Measurements from ENCODE around the gene HS1BP3. TPM values are rescaled to one million over a fixed set of nuclear protein-coding genes. Genes with fewer than 3 reads are reported as not detected.

HS1BP3 gene
- total RNA-seq, 1 donor from 2014 or later = 10.0 TPM

GRCh38 chr2:20696366-20696765, 45.5 kb upstream of the HS1BP3 start:
- TF ChIP-seq, protein P1, sequence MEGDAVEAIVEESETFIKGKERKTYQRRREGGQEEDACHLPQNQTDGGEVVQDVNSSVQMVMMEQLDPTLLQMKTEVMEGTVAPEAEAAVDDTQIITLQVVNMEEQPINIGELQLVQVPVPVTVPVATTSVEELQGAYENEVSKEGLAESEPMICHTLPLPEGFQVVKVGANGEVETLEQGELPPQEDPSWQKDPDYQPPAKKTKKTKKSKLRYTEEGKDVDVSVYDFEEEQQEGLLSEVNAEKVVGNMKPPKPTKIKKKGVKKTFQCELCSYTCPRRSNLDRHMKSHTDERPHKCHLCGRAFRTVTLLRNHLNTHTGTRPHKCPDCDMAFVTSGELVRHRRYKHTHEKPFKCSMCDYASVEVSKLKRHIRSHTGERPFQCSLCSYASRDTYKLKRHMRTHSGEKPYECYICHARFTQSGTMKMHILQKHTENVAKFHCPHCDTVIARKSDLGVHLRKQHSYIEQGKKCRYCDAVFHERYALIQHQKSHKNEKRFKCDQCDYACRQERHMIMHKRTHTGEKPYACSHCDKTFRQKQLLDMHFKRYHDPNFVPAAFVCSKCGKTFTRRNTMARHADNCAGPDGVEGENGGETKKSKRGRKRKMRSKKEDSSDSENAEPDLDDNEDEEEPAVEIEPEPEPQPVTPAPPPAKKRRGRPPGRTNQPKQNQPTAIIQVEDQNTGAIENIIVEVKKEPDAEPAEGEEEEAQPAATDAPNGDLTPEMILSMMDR (IDR thresholded peaks at IDR 0.05) = no peak
- TF ChIP-seq EZH2phosphoT487 (IDR thresholded peaks at IDR 0.05) (no peak), EZH2 (IDR thresholded peaks at IDR 0.05) (no peak)
- Histone ChIP-seq H4K20me1 (ENCODE audit: low read depth) (peaks cover 10% of the 10 kb centered on the region), H3K27me3 (no peaks in the 10 kb centered on the region), H3K4me3 (no peak overlapping the region), H3K9ac (no peak overlapping the region), H3K79me2 (ENCODE audit: low read depth) (no peaks in the 10 kb centered on the region), H3F3A (ENCODE audit: low read depth) (no peaks in the 10 kb centered on the region), H3K36me3 (no peaks in the 10 kb centered on the region), H3K4me2 (no peak overlapping the region), H3K27ac (no peak overlapping the region), H3K4me1 (no peaks in the 10 kb centered on the region), H3K9me3 (ENCODE audit: low read depth) (no peaks in the 10 kb centered on the region), H2AFZ (replicated peaks) (no peak overlapping the region)
- H3K27ac Mint-ChIP-seq = no peak overlapping the region
- no peak for DNase-seq (ENCODE audit: low spot score)
- H3K4me1 Mint-ChIP-seq = no peaks in the 10 kb centered on the region
- H3K9me3 Mint-ChIP-seq = no peaks in the 10 kb centered on the region
- H3K4me3 Mint-ChIP-seq = no peak overlapping the region
- H3K36me3 Mint-ChIP-seq = peaks cover 7% of the 10 kb centered on the region
- peaks cover 2% of the 10 kb centered on the region for H3K27me3 Mint-ChIP-seq (ENCODE audit: insufficient read depth, low read depth)

GRCh38 chr2:20693317-20693716, 42.4 kb upstream of the HS1BP3 start:
- TF ChIP-seq, protein P1 (IDR thresholded peaks at IDR 0.05) = no peak
- no peak for TF ChIP-seq EZH2phosphoT487 (IDR thresholded peaks at IDR 0.05)
- TF ChIP-seq EZH2 (IDR thresholded peaks at IDR 0.05) = no peak
- Histone ChIP-seq H3K79me2 (ENCODE audit: low read depth) (no peaks in the 10 kb centered on the region), H3K4me2 (no peak overlapping the region), H3F3A (ENCODE audit: low read depth) (no peaks in the 10 kb centered on the region), H3K27me3 (no peaks in the 10 kb centered on the region), H3K9me3 (ENCODE audit: low read depth) (no peaks in the 10 kb centered on the region), H3K27ac (no peak overlapping the region), H3K4me1 (no peaks in the 10 kb centered on the region), H2AFZ (replicated peaks) (no peak overlapping the region), H3K9ac (no peak overlapping the region), H3K36me3 (no peaks in the 10 kb centered on the region), H3K4me3 (no peak overlapping the region), H4K20me1 (ENCODE audit: low read depth) (peaks cover 10% of the 10 kb centered on the region)
- DNase-seq (ENCODE audit: low spot score) = no peak
- Mint-ChIP-seq H3K4me3 (no peak overlapping the region), H3K27me3 (ENCODE audit: insufficient read depth, low read depth) (no peaks in the 10 kb centered on the region), H3K9me3 (no peaks in the 10 kb centered on the region), H3K4me1 (no peaks in the 10 kb centered on the region), H3K36me3 (peaks cover 10% of the 10 kb centered on the region), H3K27ac (no peak overlapping the region)

DNA sequence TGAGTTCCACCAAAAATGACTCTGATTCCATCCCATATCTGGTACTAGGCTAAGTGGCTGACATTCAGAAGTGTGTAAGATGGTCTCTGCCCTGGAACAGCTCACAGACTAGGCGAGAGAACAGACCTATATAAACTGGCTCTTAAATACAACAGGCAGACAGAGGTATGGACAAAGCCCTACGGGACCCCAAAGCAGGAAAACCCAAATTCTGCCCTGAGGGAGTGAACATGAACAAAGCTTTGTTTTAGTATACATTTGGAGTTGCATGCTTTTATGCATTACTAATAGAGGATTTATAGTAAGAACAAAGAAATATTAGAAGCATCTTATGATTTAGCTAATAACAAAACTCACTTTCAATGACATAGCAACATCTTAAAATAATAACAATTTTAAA, 41.2 kb upstream of the HS1BP3 start:
- Histone ChIP-seq H3K36me3 (no peaks in the 10 kb centered on the region), H3K27ac (no peak overlapping the region), H3F3A (ENCODE audit: low read depth) (no peaks in the 10 kb centered on the region), H3K4me2 (no peak overlapping the region), H2AFZ (replicated peaks) (no peak overlapping the region), H3K9me3 (ENCODE audit: low read depth) (no peaks in the 10 kb centered on the region), H3K4me1 (no peaks in the 10 kb centered on the region), H3K27me3 (no peaks in the 10 kb centered on the region), H3K79me2 (ENCODE audit: low read depth) (no peaks in the 10 kb centered on the region), H3K4me3 (no peak overlapping the region), H3K9ac (no peak overlapping the region), H4K20me1 (ENCODE audit: low read depth) (peaks cover 4% of the 10 kb centered on the region)
- H3K4me1 Mint-ChIP-seq = no peaks in the 10 kb centered on the region
- no peaks in the 10 kb centered on the region for H3K9me3 Mint-ChIP-seq
- TF ChIP-seq EZH2phosphoT487 (IDR thresholded peaks at IDR 0.05) (no peak), EZH2 (IDR thresholded peaks at IDR 0.05) (no peak)
- TF ChIP-seq, protein P1 (IDR thresholded peaks at IDR 0.05) = no peak
- no peaks in the 10 kb centered on the region for H3K27me3 Mint-ChIP-seq (ENCODE audit: insufficient read depth, low read depth)
- no peak overlapping the region for H3K27ac Mint-ChIP-seq
- no peak for DNase-seq (ENCODE audit: low spot score)
- peaks cover 15% of the 10 kb centered on the region for H3K36me3 Mint-ChIP-seq
- H3K4me3 Mint-ChIP-seq = no peak overlapping the region

Measured in neural progenitor cell (in vitro differentiated cells).